Mammary epithelial cell (primary cell): ENCODE measurements around the gene JHY.

ENCODE experiments used
- CTCF ChIP-seq, 2 donors: IDR thresholded peaks in 1 of 2; conservative IDR thresholded peaks in 1 of 2; 2 replicates each; pipeline ENCODE4 v1.5.1; 2011 to 2012; ENCODE audit warnings: inconsistent platforms in 2 of 2, low read length in 2 of 2, mild to moderate bottlenecking in 2 of 2, control low read depth in 1 of 2, low read depth in 1 of 2; ENCODE audit not compliant: insufficient read depth in 1 of 2; ENCODE audit errors: extremely low read depth in 1 of 2
- EZH2 ChIP-seq: IDR thresholded peaks from 2 replicates; pipeline ENCODE4 v1.6.1; 2012; ENCODE audit warnings: low read length, inconsistent platforms, borderline replicate concordance

GRCh38 chr11:122882857-122883645, 492 bp downstream of the JHY start:
- TF ChIP-seq CTCF (conservative IDR thresholded peaks at IDR 0.05 in 1 of 2, IDR thresholded peaks at IDR 0.05 in 1 of 2; ENCODE audit: extremely low read depth in 1 of 2, insufficient read depth in 1 of 2, low read depth in 1 of 2, low read length in 2 of 2) (no peak), EZH2 (no peak)
